GM04504 (cell line): ENCODE results near the gene CFAP46.
"Not testable (repeated sequence)": the region's sequence is repeated elsewhere in the genome, so short reads cannot be mapped to it uniquely, and the experiment has no call there.

Source experiments
- DNase-seq: peaks from one replicate; pipeline ENCODE4 v3.0.0-alpha.2; 2012; ENCODE audit warnings: low read depth

CFAP46 gene

GRCh38 chr10:132979491-132980425 lies 37.4 kb upstream of the CFAP46 start:
- DNase-seq, result no peak

GRCh38 chr10:132978542-132978941 lies 36.2 kb upstream of the CFAP46 start:
- no peak for DNase-seq

DNA sequence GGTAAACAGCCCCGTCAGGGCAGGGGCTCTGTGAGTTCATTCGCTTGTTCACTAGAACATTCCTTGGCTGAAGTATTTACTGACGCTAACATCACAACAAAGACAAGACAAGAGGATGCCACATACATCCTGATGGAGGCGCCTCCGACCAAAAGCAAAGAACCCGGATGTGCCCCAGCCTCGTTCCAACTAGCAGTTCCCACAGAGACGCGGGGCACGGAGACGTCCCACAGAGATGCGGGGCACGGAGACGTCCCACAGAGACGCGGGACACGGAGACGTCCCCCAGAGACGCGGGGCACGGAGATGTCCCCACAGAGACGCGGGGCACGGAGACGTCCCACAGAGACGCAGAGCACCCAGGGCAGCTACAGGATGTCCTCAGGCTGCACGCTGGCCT lies 35.4 kb upstream of the CFAP46 start:
- DNase-seq, result no peak

DNA sequence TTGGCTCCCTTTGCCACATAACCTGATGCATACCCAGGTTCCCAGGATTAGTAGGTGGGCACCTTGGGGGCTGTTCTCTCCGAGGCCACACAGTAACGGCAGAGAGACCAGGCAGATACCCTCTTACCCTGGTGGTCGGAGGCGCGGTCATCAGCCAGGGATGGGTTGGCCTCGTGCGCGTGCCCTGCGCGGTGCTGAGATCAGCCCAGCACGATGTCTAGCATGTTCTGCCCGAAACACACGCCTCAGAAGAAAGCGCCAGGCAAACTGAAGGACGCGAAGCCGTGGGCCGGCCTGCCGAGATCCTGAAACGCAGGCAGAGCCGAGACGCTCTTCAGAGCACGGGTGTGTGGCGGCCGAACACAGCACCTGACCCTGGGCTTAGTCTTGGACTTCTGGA lies 34.7 kb upstream of the CFAP46 start:
- DNase-seq, result no peak

- DNase-seq, result no peak
Measured at GRCh38 chr10:132975831-132976682, 33.7 kb upstream of the CFAP46 start.

- DNase-seq, result peak; percentile 62
Measured at GRCh38 chr10:132974886-132975830, 32.8 kb upstream of the CFAP46 start.

- no peak for DNase-seq
Measured at GRCh38 chr10:132974249-132974796, 32.0 kb upstream of the CFAP46 start.

- DNase-seq, result no peak
Measured at GRCh38 chr10:132973903-132974241, 31.5 kb upstream of the CFAP46 start.

DNA sequence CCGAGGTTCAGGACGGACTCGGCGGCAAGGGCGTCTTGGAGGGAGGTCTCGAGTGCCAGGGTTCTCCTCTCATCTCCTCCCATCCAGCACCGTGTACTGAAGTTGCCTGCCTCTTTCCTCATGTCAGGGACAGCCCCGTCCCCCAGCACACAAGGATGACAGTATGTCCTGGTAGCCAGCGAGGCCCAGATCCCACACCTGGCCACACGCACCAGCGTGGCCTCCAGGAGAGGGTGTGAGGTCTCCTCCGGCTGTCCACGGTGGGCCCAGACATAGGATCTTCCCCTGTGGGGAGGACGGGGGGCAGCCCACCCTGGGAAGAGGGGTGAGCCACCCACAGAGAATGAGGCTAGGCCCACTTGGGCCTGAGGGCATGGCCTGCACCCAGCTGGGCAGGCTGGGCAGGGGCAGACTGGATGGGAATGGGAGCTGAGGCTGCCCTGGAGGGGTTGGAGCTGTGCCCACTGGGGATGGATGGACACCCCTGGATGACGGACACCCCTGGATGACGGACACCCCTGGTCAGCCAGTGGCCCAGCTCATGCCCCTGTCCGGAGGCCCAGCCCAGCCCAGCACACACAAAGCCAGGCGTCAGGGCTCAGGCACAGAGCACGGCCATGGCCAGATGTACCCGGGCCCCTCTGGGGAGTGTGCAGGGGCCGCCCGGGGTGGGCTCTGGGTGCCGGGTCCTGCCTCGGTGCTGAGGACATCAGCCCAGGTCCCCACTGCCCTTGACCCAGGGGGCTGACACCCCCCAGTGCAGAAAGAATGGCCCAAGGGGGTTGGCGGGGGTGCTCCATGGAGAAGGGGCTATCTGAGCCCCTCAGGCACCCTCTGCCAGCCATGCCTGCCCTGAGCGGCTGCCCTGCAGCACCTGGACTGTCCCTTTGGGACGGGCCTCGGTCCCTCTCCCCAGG lies 30.9 kb upstream of the CFAP46 start:
- no peak for DNase-seq

DNA sequence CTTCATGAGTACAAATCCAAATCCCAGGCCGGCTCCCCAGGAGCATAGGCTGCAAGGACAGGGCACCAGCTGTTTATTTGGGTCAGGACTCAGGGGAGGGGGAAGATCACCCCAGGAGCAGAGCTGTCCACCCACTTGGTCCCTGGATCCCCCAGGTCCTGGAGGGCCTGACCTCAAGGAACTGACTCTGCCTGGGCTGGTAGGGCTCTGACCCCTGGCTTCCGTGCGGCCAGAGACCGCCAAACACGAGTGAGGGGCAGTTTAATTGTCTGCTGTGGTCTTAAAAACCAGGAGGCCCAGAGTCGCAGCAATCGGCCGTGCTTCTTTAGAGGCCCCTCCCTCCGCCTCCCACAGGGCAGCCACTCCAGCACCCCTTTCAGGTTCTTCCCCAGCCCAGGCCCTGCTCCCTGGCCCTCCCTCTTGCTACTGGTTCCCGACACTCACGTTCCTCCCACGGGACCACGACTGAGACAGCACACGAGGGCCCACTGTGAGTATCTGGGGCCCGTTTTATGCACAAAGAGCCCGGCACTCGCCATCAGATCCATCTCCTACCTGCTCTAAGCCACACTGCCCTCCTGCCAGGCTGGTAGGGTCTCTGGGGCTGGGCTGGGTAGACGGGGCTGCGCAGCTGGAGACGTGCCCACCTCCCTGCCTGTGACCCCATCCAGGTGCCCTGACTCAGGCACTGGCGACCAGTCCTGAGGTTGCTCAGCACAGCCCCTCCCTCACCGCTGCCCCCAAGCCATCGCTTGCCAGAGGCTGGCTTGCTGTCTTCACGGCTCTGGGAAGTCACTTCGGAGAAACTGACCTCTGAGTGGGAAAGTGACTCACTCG lies 30.0 kb upstream of the CFAP46 start:
- no peak for DNase-seq

- no peak for DNase-seq
Measured at GRCh38 chr10:132971448-132972148, 29.2 kb upstream of the CFAP46 start.

GRCh38 chr10:132970641-132971438 lies 28.5 kb upstream of the CFAP46 start:
- no peak for DNase-seq

DNA sequence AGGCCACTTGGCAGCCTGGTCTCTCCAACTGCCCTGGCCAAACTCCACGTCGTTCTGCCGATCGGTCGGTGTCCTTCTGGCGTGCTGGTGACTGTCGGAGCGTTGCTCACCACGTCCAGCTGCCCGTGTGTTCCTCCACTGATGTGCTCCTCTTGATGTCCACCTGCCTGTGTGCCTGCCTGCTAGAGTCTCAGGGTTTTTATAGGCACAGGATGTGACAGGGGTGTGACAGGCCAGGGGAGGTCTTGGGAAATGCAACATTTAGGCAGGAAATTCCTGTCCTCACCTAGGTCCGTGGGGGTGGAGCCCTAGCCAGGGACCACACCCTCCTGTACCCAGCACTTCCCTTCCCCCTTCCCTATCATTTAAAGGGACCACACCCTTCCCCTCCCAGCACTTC lies 25.2 kb upstream of the CFAP46 start:
- DNase-seq, result no peak

DNA sequence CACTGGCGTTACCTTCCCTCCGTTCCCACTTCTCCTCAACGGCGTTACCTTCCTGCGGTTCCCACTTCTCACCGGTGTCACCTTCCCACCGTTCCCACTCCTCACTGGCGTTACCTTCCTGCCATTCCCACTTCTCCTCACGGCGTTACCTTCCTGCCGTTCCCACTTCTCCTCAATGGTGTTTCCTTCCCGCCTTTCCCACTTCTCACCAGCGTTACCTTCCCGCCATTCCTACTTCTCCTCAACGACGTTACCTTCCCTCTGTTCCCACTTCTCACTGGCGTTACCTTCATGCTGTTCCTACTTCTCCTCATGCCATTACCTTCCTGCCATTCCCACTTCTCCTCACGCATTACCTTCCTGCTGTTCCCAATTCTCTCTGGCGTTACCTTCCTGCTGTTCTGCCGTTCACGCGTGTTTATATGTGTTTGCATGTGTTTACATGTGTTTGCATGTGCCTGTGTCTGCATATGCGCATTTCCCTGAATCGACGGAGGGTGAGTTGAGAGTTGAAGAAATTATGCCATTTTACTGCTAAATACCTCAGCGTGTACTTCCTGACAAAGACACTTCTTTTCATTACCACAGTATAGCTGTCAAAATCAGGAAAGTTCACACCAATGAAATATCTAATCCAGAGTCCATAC lies 23.2 kb upstream of the CFAP46 start:
- no peak for DNase-seq

- DNase-seq, result not testable (repeated sequence)
Measured at GRCh38 chr10:132964707-132965410, 22.5 kb upstream of the CFAP46 start.

- DNase-seq, result no peak
Measured at GRCh38 chr10:132964231-132964630, 21.9 kb upstream of the CFAP46 start.

DNA sequence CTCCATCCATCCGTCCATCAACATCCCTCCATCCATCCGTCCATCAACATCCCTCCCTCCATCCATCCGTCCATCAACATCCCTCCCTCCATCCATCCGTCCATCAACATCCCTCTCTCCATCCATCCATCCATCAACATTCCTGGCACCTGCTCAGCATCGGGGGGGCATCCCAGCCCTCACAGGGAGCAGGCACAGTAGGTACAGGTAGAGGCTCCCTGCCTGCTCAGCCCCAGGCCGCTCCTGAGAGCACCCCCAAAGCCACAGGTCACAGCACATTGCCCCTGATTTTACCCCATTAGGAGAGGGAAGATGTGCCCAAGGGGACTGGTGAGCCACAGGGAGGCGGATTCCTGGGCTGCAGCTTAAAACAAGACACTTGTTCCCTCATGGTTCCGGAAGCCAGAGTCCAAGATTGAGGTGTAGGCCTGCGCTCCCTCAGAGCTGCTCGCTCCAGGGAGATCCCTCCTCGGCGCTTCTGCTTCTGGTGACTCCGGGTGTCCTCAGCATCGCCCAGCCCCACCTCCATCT lies 21.1 kb upstream of the CFAP46 start:
- no peak for DNase-seq
